ENCODE data around the gene KCNAB3.

The KCNAB3 gene

DNA sequence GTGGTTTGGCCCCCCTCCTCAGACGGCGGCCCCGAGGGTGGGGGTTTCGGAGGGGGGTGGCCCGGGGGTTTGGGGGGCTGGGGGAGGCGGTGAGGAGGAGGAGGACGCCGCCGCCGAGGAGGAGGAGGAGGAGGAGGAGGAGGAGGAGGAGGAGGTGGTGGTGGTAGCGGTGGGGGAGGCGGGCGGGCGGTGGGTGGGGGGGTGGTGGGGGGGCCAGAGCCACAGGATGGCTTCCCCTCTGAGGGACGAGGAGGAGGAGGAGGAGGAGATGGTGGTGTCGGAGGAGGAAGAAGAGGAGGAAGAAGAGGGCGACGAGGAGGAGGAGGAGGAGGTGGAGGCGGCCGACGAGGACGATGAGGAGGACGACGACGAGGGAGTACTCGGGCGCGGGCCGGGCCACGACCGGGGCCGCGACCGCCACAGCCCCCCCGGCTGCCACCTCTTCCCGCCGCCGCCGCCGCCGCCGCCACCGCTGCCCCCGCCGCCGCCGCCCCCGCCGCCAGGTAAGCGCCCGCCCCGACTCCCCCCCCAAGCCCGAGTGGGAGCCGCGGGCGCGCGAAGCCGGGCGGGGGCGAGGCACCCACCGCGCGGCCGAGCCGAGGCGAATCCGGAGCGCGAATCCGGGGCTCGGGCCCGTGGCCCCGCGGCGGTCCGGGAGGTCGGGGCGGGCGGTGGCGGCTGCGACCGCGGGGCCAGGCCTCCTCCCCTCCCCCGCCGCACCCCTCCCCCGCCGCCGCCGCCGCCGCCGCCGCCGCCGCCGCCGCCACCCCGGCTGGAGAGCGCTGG is 44.9 kb downstream of the KCNAB3 start:
- CTCF ChIA-PET = interaction anchor here (1.2 kb wide), 1 partner anchor 174 kb away, joined by 3 read pairs; no protein-coding TSS in a partner anchor
- POLR2A ChIA-PET = interaction anchor here (1.8 kb wide), 1 partner anchor 14 kb away, joined by 6 read pairs; no protein-coding TSS in a partner anchor
- H3K36me3 ChIP-seq (ENCODE audit: control insufficient read depth in 2 of 2, insufficient read depth in 1 of 2, low read length in 2 of 2) = peaks cover 14 to 36% of the 10 kb centered on the region in 2 experiments
- H3K4me3 ChIP-seq (ENCODE audit: low read depth, low read length) = peak overlapping the region; percentile 55
- H3K4me1 ChIP-seq (ENCODE audit: control insufficient read depth, insufficient read depth, low read length) = peaks cover 30% of the 10 kb centered on the region
- H3K9me3 ChIP-seq (ENCODE audit: control insufficient read depth, insufficient read depth, low read depth, low read length) = no peaks in the 10 kb centered on the region
- peak overlapping the region; percentile 94 for H3K27ac ChIP-seq (ENCODE audit: extremely low read depth, low read depth, low read length)
- TF ChIP-seq GLI4 (tag by site-specific recombination; IDR thresholded peaks at IDR 0.05) (no peak), ZNF76 (tag by site-specific recombination; IDR thresholded peaks at IDR 0.05; ENCODE audit: borderline replicate concordance, low read depth) (no peak), HOXA7 (CRISPR knock-in tag; IDR thresholded peaks at IDR 0.05; ENCODE audit: borderline replicate concordance) (no peak), ZNF266 (tag by site-specific recombination; IDR thresholded peaks at IDR 0.05; ENCODE audit: low read depth) (no peak), ZNF324 (tag by site-specific recombination; IDR thresholded peaks at IDR 0.05) (no peak), TCF7L2 (IDR thresholded peaks at IDR 0.05; ENCODE audit: borderline replicate concordance, low read depth, low read length) (no peak), ZFHX2 (tag by site-specific recombination; conservative IDR thresholded peaks at IDR 0.05) (peak; percentile 88), ZIC2 (tag by site-specific recombination; IDR thresholded peaks at IDR 0.05) (no peak), ZNF514 (tag by site-specific recombination; IDR thresholded peaks at IDR 0.05) (no peak), EGR2 (tag by site-specific recombination; IDR thresholded peaks at IDR 0.05; ENCODE audit: low read depth) (peak; percentile 70; the same call in 1 of the 2 replicates), GLIS2 (tag by site-specific recombination; IDR thresholded peaks at IDR 0.05) (peak; percentile 11; the same call in 1 of the 2 replicates), ZNF660 (tag by site-specific recombination; IDR thresholded peaks at IDR 0.05) (no peak), ZNF610 (tag by site-specific recombination; IDR thresholded peaks at IDR 0.05; ENCODE audit: borderline replicate concordance) (no peak), ZNF558 (tag by site-specific recombination; IDR thresholded peaks at IDR 0.05) (no peak), OSR2 (tag by site-specific recombination; IDR thresholded peaks at IDR 0.05) (no peak), ZNF114 (tag by site-specific recombination; IDR thresholded peaks at IDR 0.05) (no peak), SP3 (tag by site-specific recombination; IDR thresholded peaks at IDR 0.05) (no peak), ZSCAN30 (tag by site-specific recombination; IDR thresholded peaks at IDR 0.05) (no peak), ZSCAN23 (tag by site-specific recombination; IDR thresholded peaks at IDR 0.05) (no peak), ZNF202 (tag by site-specific recombination; IDR thresholded peaks at IDR 0.05; ENCODE audit: borderline replicate concordance) (no peak), KLF8 (tag by site-specific recombination; IDR thresholded peaks at IDR 0.05) (peak; percentile 30; the same call in 1 of the 2 replicates), ZBTB10 (tag by site-specific recombination; IDR thresholded peaks at IDR 0.05) (0 out of 2 replicates have a peak, but pooled peaks have one; percentile 28), ZEB2 (tag by site-specific recombination; IDR thresholded peaks at IDR 0.05) (no peak), PRDM1 (tag by site-specific recombination; IDR thresholded peaks at IDR 0.05) (no peak), TRIM28 (IDR thresholded peaks at IDR 0.05; ENCODE audit: borderline replicate concordance, low read length) (no peak), ZFP3 (tag by site-specific recombination; IDR thresholded peaks at IDR 0.05; ENCODE audit: low read depth) (no peak)
- TF ChIP-seq, protein P1, sequence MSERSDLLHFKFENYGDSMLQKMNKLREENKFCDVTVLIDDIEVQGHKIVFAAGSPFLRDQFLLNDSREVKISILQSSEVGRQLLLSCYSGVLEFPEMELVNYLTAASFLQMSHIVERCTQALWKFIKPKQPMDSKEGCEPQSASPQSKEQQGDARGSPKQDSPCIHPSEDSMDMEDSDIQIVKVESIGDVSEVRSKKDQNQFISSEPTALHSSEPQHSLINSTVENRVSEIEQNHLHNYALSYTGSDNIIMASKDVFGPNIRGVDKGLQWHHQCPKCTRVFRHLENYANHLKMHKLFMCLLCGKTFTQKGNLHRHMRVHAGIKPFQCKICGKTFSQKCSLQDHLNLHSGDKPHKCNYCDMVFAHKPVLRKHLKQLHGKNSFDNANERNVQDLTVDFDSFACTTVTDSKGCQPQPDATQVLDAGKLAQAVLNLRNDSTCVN (tag by site-specific recombination; optimal IDR thresholded peaks at IDR 0.05) = no peak
- TF ChIP-seq, protein P2, sequence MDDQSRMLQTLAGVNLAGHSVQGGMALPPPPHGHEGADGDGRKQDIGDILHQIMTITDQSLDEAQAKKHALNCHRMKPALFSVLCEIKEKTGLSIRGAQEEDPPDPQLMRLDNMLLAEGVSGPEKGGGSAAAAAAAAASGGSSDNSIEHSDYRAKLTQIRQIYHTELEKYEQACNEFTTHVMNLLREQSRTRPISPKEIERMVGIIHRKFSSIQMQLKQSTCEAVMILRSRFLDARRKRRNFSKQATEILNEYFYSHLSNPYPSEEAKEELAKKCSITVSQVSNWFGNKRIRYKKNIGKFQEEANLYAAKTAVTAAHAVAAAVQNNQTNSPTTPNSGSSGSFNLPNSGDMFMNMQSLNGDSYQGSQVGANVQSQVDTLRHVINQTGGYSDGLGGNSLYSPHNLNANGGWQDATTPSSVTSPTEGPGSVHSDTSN (CRISPR knock-in tag; IDR thresholded peaks at IDR 0.05) = no peak
- TF ChIP-seq, protein P3, sequence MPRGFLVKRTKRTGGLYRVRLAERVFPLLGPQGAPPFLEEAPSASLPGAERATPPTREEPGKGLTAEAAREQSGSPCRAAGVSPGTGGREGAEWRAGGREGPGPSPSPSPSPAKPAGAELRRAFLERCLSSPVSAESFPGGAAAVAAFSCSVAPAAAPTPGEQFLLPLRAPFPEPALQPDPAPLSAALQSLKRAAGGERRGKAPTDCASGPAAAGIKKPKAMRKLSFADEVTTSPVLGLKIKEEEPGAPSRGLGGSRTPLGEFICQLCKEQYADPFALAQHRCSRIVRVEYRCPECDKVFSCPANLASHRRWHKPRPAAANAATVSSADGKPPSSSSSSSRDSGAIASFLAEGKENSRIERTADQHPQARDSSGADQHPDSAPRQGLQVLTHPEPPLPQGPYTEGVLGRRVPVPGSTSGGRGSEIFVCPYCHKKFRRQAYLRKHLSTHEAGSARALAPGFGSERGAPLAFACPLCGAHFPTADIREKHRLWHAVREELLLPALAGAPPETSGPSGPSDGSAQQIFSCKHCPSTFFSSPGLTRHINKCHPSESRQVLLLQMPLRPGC (tag by site-specific recombination; IDR thresholded peaks at IDR 0.05) = no peak
- TF ChIP-seq, protein P4, sequence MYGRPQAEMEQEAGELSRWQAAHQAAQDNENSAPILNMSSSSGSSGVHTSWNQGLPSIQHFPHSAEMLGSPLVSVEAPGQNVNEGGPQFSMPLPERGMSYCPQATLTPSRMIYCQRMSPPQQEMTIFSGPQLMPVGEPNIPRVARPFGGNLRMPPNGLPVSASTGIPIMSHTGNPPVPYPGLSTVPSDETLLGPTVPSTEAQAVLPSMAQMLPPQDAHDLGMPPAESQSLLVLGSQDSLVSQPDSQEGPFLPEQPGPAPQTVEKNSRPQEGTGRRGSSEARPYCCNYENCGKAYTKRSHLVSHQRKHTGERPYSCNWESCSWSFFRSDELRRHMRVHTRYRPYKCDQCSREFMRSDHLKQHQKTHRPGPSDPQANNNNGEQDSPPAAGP (tag by site-specific recombination; IDR thresholded peaks at IDR 0.05) = no peak

Measured in HEK293 (cell line).